OCI-LY1 (cell line): Measurements from ENCODE around the gene BCL7B.

ENCODE experiments used
- EZH2 ChIP-seq: fragments of 200-600 bp; sonication (generic), shearing (Covaris generic); IDR thresholded peaks from 2 replicates; pipeline ENCODE4 v1.8.0; 2017; ENCODE audit warnings: borderline replicate concordance, mixed run types, mild to moderate bottlenecking, antibody characterized with exemption, low read length, moderate library complexity, mixed read lengths
- TF ChIP-seq, protein P1 (sequence below): fragments of 200-600 bp; sonication (generic), shearing (Covaris generic); IDR thresholded peaks from 2 replicates; pipeline ENCODE4 v1.5.1; 2017; ENCODE audit warnings: mild to moderate bottlenecking, antibody characterized with exemption, low read length, moderate library complexity, mixed read lengths

DNA sequence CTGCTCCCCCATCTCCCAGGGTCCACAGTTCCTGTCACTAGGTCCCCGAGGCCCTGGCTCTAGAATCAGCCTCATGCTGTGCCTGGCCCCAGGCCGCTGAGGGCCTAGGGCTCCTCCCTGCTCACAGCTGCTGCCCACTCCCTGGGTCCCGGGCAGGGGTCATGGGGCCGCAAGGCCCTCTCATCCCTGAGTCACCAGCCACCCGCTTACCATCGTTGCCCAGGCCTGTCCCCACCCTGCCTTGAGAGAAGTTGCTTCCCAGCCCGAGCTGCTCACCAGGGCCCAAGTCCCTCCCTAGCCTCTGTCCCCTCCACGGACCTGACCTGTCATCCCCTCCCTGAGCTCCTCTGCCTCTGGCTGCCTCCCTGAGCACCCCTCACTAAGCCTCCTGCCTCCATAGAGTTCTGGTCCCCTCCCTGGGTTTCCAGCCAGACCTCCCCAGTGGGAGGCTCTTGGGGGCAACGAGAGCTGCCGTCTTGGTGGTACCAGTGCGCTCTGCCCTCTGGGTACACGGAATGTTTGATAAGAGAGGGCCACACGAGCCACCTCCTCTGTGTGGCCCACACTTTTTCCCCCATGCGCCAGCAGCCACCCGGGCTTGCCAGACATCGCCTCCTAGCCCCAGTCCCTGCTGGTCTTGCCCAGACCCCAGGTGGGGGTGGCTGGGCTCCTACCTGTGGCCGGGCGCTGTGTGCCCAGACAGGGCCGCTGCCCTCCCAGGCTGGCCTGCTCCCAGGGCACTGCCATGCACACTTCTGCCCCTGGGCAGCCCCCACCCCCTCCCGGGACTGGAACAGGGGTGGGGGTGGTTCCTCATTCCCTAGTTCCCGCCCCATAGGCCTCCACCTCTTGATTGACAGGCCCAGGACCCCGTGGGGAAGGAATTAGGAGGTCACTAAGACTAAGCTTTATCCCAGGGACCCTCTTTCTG lies 45.5 kb upstream of the BCL7B start:
- TF ChIP-seq EZH2 = no peak
- TF ChIP-seq, protein P1, sequence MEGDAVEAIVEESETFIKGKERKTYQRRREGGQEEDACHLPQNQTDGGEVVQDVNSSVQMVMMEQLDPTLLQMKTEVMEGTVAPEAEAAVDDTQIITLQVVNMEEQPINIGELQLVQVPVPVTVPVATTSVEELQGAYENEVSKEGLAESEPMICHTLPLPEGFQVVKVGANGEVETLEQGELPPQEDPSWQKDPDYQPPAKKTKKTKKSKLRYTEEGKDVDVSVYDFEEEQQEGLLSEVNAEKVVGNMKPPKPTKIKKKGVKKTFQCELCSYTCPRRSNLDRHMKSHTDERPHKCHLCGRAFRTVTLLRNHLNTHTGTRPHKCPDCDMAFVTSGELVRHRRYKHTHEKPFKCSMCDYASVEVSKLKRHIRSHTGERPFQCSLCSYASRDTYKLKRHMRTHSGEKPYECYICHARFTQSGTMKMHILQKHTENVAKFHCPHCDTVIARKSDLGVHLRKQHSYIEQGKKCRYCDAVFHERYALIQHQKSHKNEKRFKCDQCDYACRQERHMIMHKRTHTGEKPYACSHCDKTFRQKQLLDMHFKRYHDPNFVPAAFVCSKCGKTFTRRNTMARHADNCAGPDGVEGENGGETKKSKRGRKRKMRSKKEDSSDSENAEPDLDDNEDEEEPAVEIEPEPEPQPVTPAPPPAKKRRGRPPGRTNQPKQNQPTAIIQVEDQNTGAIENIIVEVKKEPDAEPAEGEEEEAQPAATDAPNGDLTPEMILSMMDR = no peak
